Measurements from ENCODE around the gene KRT82. TPM values are rescaled to one million over a fixed set of nuclear protein-coding genes. Genes with fewer than 3 reads are reported as not detected.

KRT82 gene
- total and polyA plus RNA-seq, 2 of the 8 experiments (the other 6 are each of a cell fraction or from before 2014, with no cell fraction given): not detected

DNA sequence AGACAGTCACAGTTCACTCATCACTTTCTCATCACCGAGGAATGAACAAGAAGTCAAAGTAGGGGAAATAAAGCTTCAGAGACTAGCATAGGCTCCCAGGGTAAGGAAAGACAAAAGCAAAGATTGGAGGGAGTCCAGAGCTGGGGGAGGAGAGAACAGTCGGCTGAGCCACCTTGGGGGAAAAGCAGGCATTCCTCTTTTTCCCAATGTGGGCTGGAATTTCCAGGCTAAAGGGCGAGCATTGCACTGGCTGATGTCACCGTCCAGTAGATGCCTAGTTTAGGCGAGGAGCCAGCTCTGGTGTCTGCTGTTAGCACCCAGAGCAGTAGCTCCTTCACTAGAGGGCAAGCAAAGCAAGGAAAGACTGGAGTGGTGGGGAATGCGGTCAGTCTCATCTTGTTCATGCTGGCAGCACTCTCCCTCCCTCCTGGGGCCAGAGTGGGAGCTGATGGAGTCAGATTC is 36.5 kb upstream of the KRT82 start (continued):
- TF ChIP-seq, protein P1, sequence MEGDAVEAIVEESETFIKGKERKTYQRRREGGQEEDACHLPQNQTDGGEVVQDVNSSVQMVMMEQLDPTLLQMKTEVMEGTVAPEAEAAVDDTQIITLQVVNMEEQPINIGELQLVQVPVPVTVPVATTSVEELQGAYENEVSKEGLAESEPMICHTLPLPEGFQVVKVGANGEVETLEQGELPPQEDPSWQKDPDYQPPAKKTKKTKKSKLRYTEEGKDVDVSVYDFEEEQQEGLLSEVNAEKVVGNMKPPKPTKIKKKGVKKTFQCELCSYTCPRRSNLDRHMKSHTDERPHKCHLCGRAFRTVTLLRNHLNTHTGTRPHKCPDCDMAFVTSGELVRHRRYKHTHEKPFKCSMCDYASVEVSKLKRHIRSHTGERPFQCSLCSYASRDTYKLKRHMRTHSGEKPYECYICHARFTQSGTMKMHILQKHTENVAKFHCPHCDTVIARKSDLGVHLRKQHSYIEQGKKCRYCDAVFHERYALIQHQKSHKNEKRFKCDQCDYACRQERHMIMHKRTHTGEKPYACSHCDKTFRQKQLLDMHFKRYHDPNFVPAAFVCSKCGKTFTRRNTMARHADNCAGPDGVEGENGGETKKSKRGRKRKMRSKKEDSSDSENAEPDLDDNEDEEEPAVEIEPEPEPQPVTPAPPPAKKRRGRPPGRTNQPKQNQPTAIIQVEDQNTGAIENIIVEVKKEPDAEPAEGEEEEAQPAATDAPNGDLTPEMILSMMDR (IDR thresholded peaks at IDR 0.05; ENCODE audit: control extremely low read depth in 1 of 3, insufficient read depth in 1 of 3, low read depth in 1 of 3, low read length in 3 of 3): peak in 2 of 3 experiments; percentile 24 to 27; a peak in 2 of 4 replicates
- TF ChIP-seq HDAC2 (IDR thresholded peaks at IDR 0.05; ENCODE audit: borderline replicate concordance in 1 of 2, low read depth in 2 of 2, low read length in 2 of 2) (no peak), POLR2AphosphoS5 (IDR thresholded peaks at IDR 0.05; ENCODE audit: low read depth, low read length) (0 out of 2 replicates have a peak, but pooled peaks have one; percentile 26), CHD2 (IDR thresholded peaks at IDR 0.05; ENCODE audit: low read length) (no peak)
